K562 (cell line): ENCODE measurements around the gene CLDN5. TPM values are rescaled to one million over a fixed set of nuclear protein-coding genes. Genes with fewer than 3 reads are reported as not detected.

ENCODE experiments used
- ETS2 ChIP-seq: IDR thresholded peaks from 2 replicates; pipeline ENCODE4 v1.6.1; 2016; ENCODE audit warnings: borderline replicate concordance, missing genetic modification characterization, mild to moderate bottlenecking, moderate library complexity, missing compliant biosample characterization; ENCODE audit not compliant: poor library complexity, severe bottlenecking
- ETV1 ChIP-seq: fragments of 450-650 bp; conservative IDR thresholded peaks from 2 replicates; pipeline ENCODE4 v1.6.1; 2016; ENCODE audit warnings: missing genetic modification characterization, control low read depth, low read depth, missing compliant biosample characterization
- JUN ChIP-seq, 2 experiments: sonication (generic) in 1 of 2; formaldehyde crosslinking in 1 of 2; IDR thresholded peaks; 2 replicates each; pipeline versions ENCODE4 v1.6.1 to v1.8.0; 2012 to 2022; ENCODE audit warnings: borderline replicate concordance in 2 of 2, mild to moderate bottlenecking in 2 of 2, improper control_type of control experiment in 1 of 2, low read depth in 1 of 2, low read length in 1 of 2, missing genetic modification reagents in 1 of 2
- JUND ChIP-seq, 2 experiments: IDR thresholded peaks; 2 replicates in 1 of 2; 3 replicates in 1 of 2; pipeline ENCODE4 v1.6.1; 2011; ENCODE audit warnings: borderline replicate concordance in 2 of 2, low read depth in 2 of 2, low read length in 2 of 2, improper control_type of control experiment in 1 of 2, missing biosample characterization in 1 of 2, missing genetic modification characterization in 1 of 2, missing genetic modification reagents in 1 of 2
- MEF2D ChIP-seq: conservative IDR thresholded peaks from 2 replicates; pipeline ENCODE4 v1.6.1; 2016; ENCODE audit warnings: low read depth, missing genetic modification characterization, missing compliant biosample characterization
- MYC ChIP-seq, 2 experiments: fragments of 250-450 bp in 1 of 2; sonication (Bioruptor Pico) in 1 of 2; IDR thresholded peaks; 2 replicates each; pipeline versions ENCODE4 v1.5.1 to v1.6.1; 2012 to 2021; ENCODE audit warnings: low read depth in 2 of 2, borderline replicate concordance in 1 of 2, improper control_type of control experiment in 1 of 2, low read length in 1 of 2, mild to moderate bottlenecking in 1 of 2, moderate library complexity in 1 of 2
- PHB ChIP-seq: fragments of 250-450 bp; sonication (Bioruptor Pico); IDR thresholded peaks from 2 replicates; pipeline ENCODE4 v1.5.0; 2021
- RBM34 ChIP-seq: fragments of 200-400 bp; formaldehyde crosslinking; IDR thresholded peaks from 2 replicates; pipeline ENCODE4 v1.6.1; 2018; ENCODE audit warnings: low read length, borderline replicate concordance; ENCODE audit not compliant: insufficient read depth
- STAG1 ChIP-seq: sonication (generic); formaldehyde crosslinking; IDR thresholded peaks from 2 replicates; pipeline ENCODE4 v1.5.0; 2020; ENCODE audit warnings: missing genetic modification reagents, borderline replicate concordance
- TAF15 ChIP-seq: fragments of 200-400 bp; formaldehyde crosslinking; IDR thresholded peaks from 2 replicates; pipeline ENCODE4 v1.6.1; 2017; ENCODE audit warnings: mild to moderate bottlenecking, low read depth, low read length, moderate library complexity
- TAF9B ChIP-seq: fragments of 450-650 bp; IDR thresholded peaks from 2 replicates; pipeline ENCODE4 v1.6.1; 2018; ENCODE audit warnings: mild to moderate bottlenecking; ENCODE audit not compliant: partially characterized antibody
- TCF3 ChIP-seq: sonication (generic); formaldehyde crosslinking; IDR thresholded peaks from 2 replicates; pipeline ENCODE4 v1.4.0; 2020; ENCODE audit warnings: mild to moderate bottlenecking, missing genetic modification reagents
- TRIM28 ChIP-seq: fragments of 450-650 bp; IDR thresholded peaks from 2 replicates; pipeline ENCODE4 v1.6.1; 2017
- ZBED1 ChIP-seq: IDR thresholded peaks from 2 replicates; pipeline ENCODE4 v1.6.1; 2014
- ZNF239 ChIP-seq: fragments of 250-450 bp; sonication (Bioruptor Pico); IDR thresholded peaks from 2 replicates; pipeline ENCODE4 v1.4.0; 2020; ENCODE audit warnings: mild to moderate bottlenecking
- ZNF780A ChIP-seq: fragments of 250-450 bp; sonication (Bioruptor Pico); IDR thresholded peaks from 2 replicates; pipeline ENCODE4 v1.5.0; 2021; ENCODE audit warnings: mild to moderate bottlenecking
- polyA plus RNA-seq, 8 experiments: library from polyadenylated mRNA; depleted of rRNA in 4 of 8; stranded (reverse) in 5 of 8; unstranded in 3 of 8; fragments of >200 nt; fragmentation: Nextera tagmentation in 2 of 8; fragmentation: Illumina TruSeq in 1 of 8; extraction: Ambion mirVana in 2 of 8; extraction: Trizol in 1 of 8; gene quantifications; 2 replicates each; pipeline versions ENCODE4 v1.2.1 to v1.2.3, GENCODE V29; 2011 to 2014; ENCODE audit warnings: inconsistent platforms in 1 of 8, missing spikeins in 1 of 8
- total RNA-seq, 7 experiments: library from RNA; depleted of rRNA in 6 of 7; stranded (reverse); fragments of >200 nt in 6 of 7; fragmentation: Illumina TruSeq in 2 of 7; extraction: Trizol in 2 of 7; gene quantifications; 2 replicates each; pipeline versions ENCODE4 v1.2.1 to v1.2.3, GENCODE V29; 2011 to 2021; ENCODE audit warnings: low replicate concordance in 1 of 7
- TF ChIP-seq, protein P1 (sequence below): fragments of 450-650 bp; IDR thresholded peaks from one replicate; pipeline ENCODE4 v1.6.1; 2018; ENCODE audit warnings: mild to moderate bottlenecking, moderate library complexity; ENCODE audit not compliant: partially characterized antibody
- TF ChIP-seq, protein P2 (sequence below), 2 experiments: fragments of 450-650 bp; formaldehyde crosslinking in 1 of 2; IDR thresholded peaks; 2 replicates each; pipeline versions ENCODE4 v1.4.0 to v1.6.1; 2014 to 2020; ENCODE audit warnings: mild to moderate bottlenecking in 2 of 2, borderline replicate concordance in 1 of 2, low read depth in 1 of 2

CLDN5 gene
- total and polyA plus RNA-seq, 9 of the 15 experiments (the other 6 are each of a cell fraction or from before 2014, with no cell fraction given): 0.20 TPM; not detected in 8

DNA sequence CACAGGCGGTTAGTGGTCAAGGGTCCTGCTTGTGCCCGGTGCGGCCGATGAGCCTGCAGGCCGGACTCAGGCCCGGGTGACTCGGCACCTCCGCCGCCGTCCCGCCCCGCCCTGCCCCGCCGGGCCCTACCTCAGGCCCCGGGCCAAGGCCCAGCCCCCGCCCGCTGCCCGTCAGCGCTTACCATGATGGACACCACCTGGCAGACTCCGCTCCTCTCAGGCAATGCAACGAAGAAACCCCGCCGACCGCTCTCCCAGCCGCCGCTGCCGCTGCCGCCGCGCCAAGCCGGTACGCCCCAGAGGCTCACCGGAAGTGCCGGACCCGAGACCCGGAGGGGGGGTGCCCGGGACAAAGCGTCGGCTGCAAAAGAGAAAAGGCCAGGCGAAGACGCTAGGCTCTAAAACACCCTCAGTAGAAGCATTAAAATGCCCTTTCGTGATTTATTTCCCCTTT, 45.3 kb downstream of the CLDN5 start, which contains the start of gene UFD1 (continued):
- TF ChIP-seq JUND (IDR thresholded peaks at IDR 0.05; ENCODE audit: borderline replicate concordance, low read depth, low read length) (peak; percentile 100), JUND (tag; IDR thresholded peaks at IDR 0.05; ENCODE audit: borderline replicate concordance, low read depth, low read length) (no peak), STAG1 (CRISPR knock-in tag) (no peak), TAF15 (no peak), JUN (IDR thresholded peaks at IDR 0.05; ENCODE audit: borderline replicate concordance, low read depth, low read length) (0 out of 2 replicates have a peak, but pooled peaks have one; percentile 72), JUN (CRISPR knock-in tag; IDR thresholded peaks at IDR 0.05; ENCODE audit: borderline replicate concordance) (no peak), ZNF780A (CRISPR knock-in tag) (no peak), ZBED1 (no peak), MEF2D (tag) (no peak), TCF3 (no peak), MYC (IDR thresholded peaks at IDR 0.05; ENCODE audit: low read depth, low read length) (peak; percentile 87), MYC (CRISPR knock-in tag; IDR thresholded peaks at IDR 0.05; ENCODE audit: borderline replicate concordance, low read depth) (no peak), TRIM28 (no peak), ETS2 (tag) (peak; percentile 98), TAF9B (no peak), PHB (CRISPR knock-in tag) (peak; percentile 95), ETV1 (tag) (peak; percentile 100), ZNF239 (no peak), RBM34 (no peak)
- TF ChIP-seq, protein P1, sequence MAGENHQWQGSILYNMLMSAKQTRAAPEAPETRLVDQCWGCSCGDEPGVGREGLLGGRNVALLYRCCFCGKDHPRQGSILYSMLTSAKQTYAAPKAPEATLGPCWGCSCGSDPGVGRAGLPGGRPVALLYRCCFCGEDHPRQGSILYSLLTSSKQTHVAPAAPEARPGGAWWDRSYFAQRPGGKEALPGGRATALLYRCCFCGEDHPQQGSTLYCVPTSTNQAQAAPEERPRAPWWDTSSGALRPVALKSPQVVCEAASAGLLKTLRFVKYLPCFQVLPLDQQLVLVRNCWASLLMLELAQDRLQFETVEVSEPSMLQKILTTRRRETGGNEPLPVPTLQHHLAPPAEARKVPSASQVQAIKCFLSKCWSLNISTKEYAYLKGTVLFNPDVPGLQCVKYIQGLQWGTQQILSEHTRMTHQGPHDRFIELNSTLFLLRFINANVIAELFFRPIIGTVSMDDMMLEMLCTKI: no peak
- TF ChIP-seq, protein P2, sequence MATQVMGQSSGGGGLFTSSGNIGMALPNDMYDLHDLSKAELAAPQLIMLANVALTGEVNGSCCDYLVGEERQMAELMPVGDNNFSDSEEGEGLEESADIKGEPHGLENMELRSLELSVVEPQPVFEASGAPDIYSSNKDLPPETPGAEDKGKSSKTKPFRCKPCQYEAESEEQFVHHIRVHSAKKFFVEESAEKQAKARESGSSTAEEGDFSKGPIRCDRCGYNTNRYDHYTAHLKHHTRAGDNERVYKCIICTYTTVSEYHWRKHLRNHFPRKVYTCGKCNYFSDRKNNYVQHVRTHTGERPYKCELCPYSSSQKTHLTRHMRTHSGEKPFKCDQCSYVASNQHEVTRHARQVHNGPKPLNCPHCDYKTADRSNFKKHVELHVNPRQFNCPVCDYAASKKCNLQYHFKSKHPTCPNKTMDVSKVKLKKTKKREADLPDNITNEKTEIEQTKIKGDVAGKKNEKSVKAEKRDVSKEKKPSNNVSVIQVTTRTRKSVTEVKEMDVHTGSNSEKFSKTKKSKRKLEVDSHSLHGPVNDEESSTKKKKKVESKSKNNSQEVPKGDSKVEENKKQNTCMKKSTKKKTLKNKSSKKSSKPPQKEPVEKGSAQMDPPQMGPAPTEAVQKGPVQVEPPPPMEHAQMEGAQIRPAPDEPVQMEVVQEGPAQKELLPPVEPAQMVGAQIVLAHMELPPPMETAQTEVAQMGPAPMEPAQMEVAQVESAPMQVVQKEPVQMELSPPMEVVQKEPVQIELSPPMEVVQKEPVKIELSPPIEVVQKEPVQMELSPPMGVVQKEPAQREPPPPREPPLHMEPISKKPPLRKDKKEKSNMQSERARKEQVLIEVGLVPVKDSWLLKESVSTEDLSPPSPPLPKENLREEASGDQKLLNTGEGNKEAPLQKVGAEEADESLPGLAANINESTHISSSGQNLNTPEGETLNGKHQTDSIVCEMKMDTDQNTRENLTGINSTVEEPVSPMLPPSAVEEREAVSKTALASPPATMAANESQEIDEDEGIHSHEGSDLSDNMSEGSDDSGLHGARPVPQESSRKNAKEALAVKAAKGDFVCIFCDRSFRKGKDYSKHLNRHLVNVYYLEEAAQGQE (IDR thresholded peaks at IDR 0.05; ENCODE audit: borderline replicate concordance): no peak
- TF ChIP-seq, protein P2 (CRISPR knock-in tag; IDR thresholded peaks at IDR 0.05; ENCODE audit: low read depth): no peak
